Panc1 (cell line): Measurements from ENCODE around the gene SERTAD2. TPM values are rescaled to one million over a fixed set of nuclear protein-coding genes. Genes with fewer than 3 reads are reported as not detected.

ENCODE experiments used
- ATAC-seq: fragments of 200-7000 bp; cut with Tn5 transposase; 2 replicates; pipeline ENCODE4 v1.9.1; 2020; ENCODE audit warnings: mild to moderate bottlenecking, moderate library complexity
- BruUV-seq: library from RNA; stranded (reverse); fragments of 400-500 nt; replicated peaks from 2 replicates; lab custom pipeline; 2021; lab: Mats Ljungman, UMichigan
- CTCF ChIA-PET: fragments of 300-600 bp; sonication (Branson Sonifier 250); formaldehyde crosslinking; loops from one replicate; lab custom pipeline; 2022; ENCODE audit warnings: antibody characterized with exemption; lab: Charles Lee
- POLR2A ChIA-PET: fragments of 300-600 bp; sonication (Branson Sonifier 250); formaldehyde crosslinking; loops from one replicate; lab custom pipeline; 2022; ENCODE audit warnings: antibody characterized with exemption; lab: Charles Lee
- DNase-seq: peaks from one replicate; pipeline ENCODE4 v3.0.0-alpha.2; 2010; ENCODE audit warnings: low read depth, low spot score
- H3K27ac ChIP-seq: 2 replicates; pipeline ENCODE4 v1.5.1; 2011; ENCODE audit warnings: mild to moderate bottlenecking, low read length, inconsistent platforms
- H3K27me3 ChIP-seq: fragments of 200-500 bp; sonication (Bioruptor generic); 2 replicates; pipeline ENCODE4 v1.6.0; 2014; ENCODE audit warnings: low read length, inconsistent platforms; ENCODE audit not compliant: control insufficient read depth, insufficient read depth
- H3K36me3 ChIP-seq: fragments of 200-500 bp; sonication (Bioruptor generic); 2 replicates; pipeline ENCODE4 v1.5.1; 2014; ENCODE audit warnings: inconsistent platforms, mild to moderate bottlenecking, low read length, moderate library complexity; ENCODE audit not compliant: control insufficient read depth, insufficient read depth
- H3K4me1 ChIP-seq: 2 replicates; pipeline ENCODE4 v1.5.1; 2011; ENCODE audit warnings: inconsistent platforms, mild to moderate bottlenecking, low read length, moderate library complexity; ENCODE audit not compliant: control insufficient read depth, insufficient read depth
- H3K4me3 ChIP-seq, 2 experiments: 2 replicates each; pipeline ENCODE4 v1.5.1; 2011 to 2012; ENCODE audit warnings: low read depth in 2 of 2, low read length in 2 of 2, mild to moderate bottlenecking in 2 of 2, inconsistent platforms in 1 of 2, moderate library complexity in 1 of 2
- H3K9me3 ChIP-seq: fragments of 200-500 bp; sonication (Bioruptor generic); 2 replicates; pipeline ENCODE4 v1.5.1; 2014; ENCODE audit warnings: low read depth, mild to moderate bottlenecking, inconsistent platforms, low read length, moderate library complexity; ENCODE audit not compliant: control insufficient read depth, insufficient read depth
- POLR2AphosphoS5 ChIP-seq: IDR thresholded peaks from 2 replicates; pipeline ENCODE4 v1.6.1; 2012; ENCODE audit warnings: mild to moderate bottlenecking, low read depth, low read length, moderate library complexity
- SIN3A ChIP-seq: IDR thresholded peaks from 2 replicates; pipeline ENCODE4 v1.6.1; 2012; ENCODE audit warnings: low read depth, mild to moderate bottlenecking, low read length, moderate library complexity, borderline replicate concordance; ENCODE audit not compliant: insufficient read depth
- TCF7L2 ChIP-seq: IDR thresholded peaks from 2 replicates; pipeline ENCODE4 v1.6.1; 2011; ENCODE audit warnings: mild to moderate bottlenecking, low read depth, low read length, inconsistent platforms
- in situ Hi-C: cut with HindIII; loops from 2 replicates; pipeline ENCODE4 v1.10.0; 2016; ENCODE audit warnings: low sequenced_read_pairs, low pct_unique_long_range_greater_than_20kb
- intact Hi-C: fragments of 100-400 bp; cut with micrococcal nuclease; formaldehyde crosslinking; loops from one replicate; pipeline ENCODE4 v1.10.0; 2022; ENCODE audit not compliant: unreplicated experiment
- total RNA-seq: library from RNA; stranded (reverse); gene quantifications from one replicate; pipeline ENCODE4 v1.2.1, GENCODE V29; 2021; ENCODE audit not compliant: unreplicated experiment
- TF ChIP-seq, protein P1 (sequence below): fragments of 450-650 bp; IDR thresholded peaks from 2 replicates; pipeline ENCODE4 v1.5.1; 2017; ENCODE audit warnings: mild to moderate bottlenecking
- TF ChIP-seq, protein P2 (sequence below), 2 experiments: IDR thresholded peaks; 2 replicates each; pipeline ENCODE4 v1.6.1; 2011 to 2012; ENCODE audit warnings: low read depth in 2 of 2, control low read depth in 1 of 2, low read length in 1 of 2, mild to moderate bottlenecking in 1 of 2, moderate library complexity in 1 of 2; ENCODE audit not compliant: insufficient read depth in 1 of 2

SERTAD2 gene
- total RNA-seq, 1 experiment from 2014 or later, result 24.3 TPM

DNA sequence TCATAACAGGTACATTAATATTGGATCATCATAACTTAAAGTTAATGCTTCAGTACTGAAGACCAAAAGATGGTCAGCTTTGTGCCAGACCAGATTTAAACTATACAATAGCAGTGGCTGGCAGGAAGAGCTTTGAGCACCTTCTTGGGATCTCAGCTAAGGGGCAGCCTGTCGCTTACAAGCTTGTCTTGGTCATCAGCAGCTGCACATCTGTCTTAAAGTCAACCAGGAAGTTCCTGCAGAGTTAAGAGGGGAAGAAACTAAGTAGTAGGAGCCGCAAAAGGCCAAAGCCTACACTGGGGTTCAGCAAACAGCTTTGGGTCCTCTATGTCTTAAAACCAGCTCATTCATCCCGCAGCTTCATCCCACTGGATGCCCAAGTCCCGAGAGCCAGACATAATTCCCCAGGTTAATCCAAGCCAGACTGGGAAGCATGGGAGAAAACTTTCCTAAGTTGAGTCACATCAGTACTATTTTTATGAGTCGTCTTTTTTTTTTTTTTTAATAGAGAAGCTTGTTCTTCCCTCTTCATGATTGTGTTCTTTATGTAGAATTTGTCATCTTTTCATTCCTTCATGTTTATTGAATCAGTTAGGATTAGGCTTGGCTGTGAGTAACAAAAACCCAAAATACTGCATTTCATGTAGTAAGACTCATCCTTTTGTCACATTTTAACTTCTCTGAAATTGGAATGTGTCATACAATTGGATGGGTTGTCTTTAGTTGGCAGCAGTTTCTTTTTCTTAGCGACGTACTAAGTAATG is 59.3 kb downstream of the SERTAD2 start:
- no peak for ATAC-seq
- intact Hi-C loops, result no loop called here
- no peak overlapping the region for H3K4me3 ChIP-seq
- H3K27ac ChIP-seq, result no peak overlapping the region
- H3K9me3 ChIP-seq, result no peaks in the 10 kb centered on the region
- BruUV-seq, result no TSS peak
- TF ChIP-seq, protein P1, sequence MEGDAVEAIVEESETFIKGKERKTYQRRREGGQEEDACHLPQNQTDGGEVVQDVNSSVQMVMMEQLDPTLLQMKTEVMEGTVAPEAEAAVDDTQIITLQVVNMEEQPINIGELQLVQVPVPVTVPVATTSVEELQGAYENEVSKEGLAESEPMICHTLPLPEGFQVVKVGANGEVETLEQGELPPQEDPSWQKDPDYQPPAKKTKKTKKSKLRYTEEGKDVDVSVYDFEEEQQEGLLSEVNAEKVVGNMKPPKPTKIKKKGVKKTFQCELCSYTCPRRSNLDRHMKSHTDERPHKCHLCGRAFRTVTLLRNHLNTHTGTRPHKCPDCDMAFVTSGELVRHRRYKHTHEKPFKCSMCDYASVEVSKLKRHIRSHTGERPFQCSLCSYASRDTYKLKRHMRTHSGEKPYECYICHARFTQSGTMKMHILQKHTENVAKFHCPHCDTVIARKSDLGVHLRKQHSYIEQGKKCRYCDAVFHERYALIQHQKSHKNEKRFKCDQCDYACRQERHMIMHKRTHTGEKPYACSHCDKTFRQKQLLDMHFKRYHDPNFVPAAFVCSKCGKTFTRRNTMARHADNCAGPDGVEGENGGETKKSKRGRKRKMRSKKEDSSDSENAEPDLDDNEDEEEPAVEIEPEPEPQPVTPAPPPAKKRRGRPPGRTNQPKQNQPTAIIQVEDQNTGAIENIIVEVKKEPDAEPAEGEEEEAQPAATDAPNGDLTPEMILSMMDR, result no peak
- no peak for TF ChIP-seq POLR2AphosphoS5
- no peak for TF ChIP-seq SIN3A
- no peak for TF ChIP-seq TCF7L2
- TF ChIP-seq, protein P2, sequence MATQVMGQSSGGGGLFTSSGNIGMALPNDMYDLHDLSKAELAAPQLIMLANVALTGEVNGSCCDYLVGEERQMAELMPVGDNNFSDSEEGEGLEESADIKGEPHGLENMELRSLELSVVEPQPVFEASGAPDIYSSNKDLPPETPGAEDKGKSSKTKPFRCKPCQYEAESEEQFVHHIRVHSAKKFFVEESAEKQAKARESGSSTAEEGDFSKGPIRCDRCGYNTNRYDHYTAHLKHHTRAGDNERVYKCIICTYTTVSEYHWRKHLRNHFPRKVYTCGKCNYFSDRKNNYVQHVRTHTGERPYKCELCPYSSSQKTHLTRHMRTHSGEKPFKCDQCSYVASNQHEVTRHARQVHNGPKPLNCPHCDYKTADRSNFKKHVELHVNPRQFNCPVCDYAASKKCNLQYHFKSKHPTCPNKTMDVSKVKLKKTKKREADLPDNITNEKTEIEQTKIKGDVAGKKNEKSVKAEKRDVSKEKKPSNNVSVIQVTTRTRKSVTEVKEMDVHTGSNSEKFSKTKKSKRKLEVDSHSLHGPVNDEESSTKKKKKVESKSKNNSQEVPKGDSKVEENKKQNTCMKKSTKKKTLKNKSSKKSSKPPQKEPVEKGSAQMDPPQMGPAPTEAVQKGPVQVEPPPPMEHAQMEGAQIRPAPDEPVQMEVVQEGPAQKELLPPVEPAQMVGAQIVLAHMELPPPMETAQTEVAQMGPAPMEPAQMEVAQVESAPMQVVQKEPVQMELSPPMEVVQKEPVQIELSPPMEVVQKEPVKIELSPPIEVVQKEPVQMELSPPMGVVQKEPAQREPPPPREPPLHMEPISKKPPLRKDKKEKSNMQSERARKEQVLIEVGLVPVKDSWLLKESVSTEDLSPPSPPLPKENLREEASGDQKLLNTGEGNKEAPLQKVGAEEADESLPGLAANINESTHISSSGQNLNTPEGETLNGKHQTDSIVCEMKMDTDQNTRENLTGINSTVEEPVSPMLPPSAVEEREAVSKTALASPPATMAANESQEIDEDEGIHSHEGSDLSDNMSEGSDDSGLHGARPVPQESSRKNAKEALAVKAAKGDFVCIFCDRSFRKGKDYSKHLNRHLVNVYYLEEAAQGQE (IDR thresholded peaks at IDR 0.05; ENCODE audit: insufficient read depth in 1 of 2, low read depth in 2 of 2, low read length in 1 of 2), result no peak
- ChIA-PET CTCF (interaction anchor here (0.6 to 0.7 kb wide), 3 partner anchors 26 to 266 kb away, joined by 3 to 11 read pairs (median 6); no protein-coding TSS in a partner anchor), POLR2A (no interaction called here)
- H3K36me3 ChIP-seq, result peaks cover 8% of the 10 kb centered on the region
- H3K4me1 ChIP-seq, result no peaks in the 10 kb centered on the region
- no peaks in the 10 kb centered on the region for H3K27me3 ChIP-seq
- no peak for DNase-seq
- in situ Hi-C loops, result no loop called here

DNA sequence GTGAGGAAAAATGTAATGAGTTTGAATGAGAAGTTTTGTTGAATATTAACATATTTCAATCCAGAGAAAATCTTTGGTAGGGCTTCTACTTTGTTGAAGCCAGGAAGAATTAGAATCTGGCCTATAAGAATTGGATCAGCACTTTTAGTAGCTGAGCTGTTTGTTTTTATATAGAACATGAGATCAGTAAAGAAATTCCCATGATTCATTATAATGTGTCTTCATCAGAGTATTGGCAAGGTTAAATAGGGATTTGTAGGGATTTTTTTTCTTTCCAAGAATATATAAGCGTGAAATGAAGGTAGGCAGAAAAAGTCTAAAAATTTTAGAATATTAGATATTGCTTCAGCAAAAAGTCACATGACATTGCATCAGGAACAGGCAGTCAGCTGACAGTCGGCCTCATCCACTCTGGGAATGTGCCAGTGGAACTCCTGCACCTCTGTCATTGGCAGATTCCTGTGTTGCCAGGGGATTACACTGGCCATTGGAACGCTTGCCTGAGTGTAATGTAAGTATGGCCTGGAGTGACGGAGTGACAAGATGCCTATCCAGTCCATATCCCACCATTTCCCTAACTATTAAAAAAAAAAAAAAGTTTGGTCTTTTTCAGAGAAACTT is 60.6 kb downstream of the SERTAD2 start:
- ChIA-PET CTCF (no interaction called here), POLR2A (no interaction called here)
- Histone ChIP-seq H3K9me3 (no peaks in the 10 kb centered on the region), H3K36me3 (peaks cover 9% of the 10 kb centered on the region), H3K4me1 (no peaks in the 10 kb centered on the region), H3K27me3 (no peaks in the 10 kb centered on the region), H3K4me3 (no peak overlapping the region), H3K27ac (no peak overlapping the region)
- in situ Hi-C loops, result no loop called here
- intact Hi-C loops, result no loop called here
- DNase-seq, result no peak
- BruUV-seq, result no TSS peak
- TF ChIP-seq POLR2AphosphoS5, result no peak
- TF ChIP-seq SIN3A, result no peak
- no peak for TF ChIP-seq TCF7L2
- TF ChIP-seq, protein P2 (IDR thresholded peaks at IDR 0.05; ENCODE audit: insufficient read depth in 1 of 2, low read depth in 2 of 2, low read length in 1 of 2), result no peak
- TF ChIP-seq, protein P1, result no peak
- no peak for ATAC-seq
